Ovary (tissue), 9 donors: ENCODE data around the gene CCDC14. TPM values are rescaled to one million over a fixed set of nuclear protein-coding genes. Genes with fewer than 3 reads are reported as not detected.

Experiments used
- DNase-seq, 5 donors: peaks; one replicate each; pipeline ENCODE4 v3.0.0-alpha.2; 2019 to 2020
- H3K27ac ChIP-seq, 2 donors: fragments of 200-600 bp; one replicate each; pipeline versions ENCODE4 v1.5.1 to v1.8.0; 2019 to 2022
- H3K27me3 ChIP-seq: fragments of 200-600 bp; one replicate; pipeline ENCODE4 v1.8.0; 2022
- H3K36me3 ChIP-seq: fragments of 200-600 bp; sonication (generic); one replicate; pipeline ENCODE4 v1.5.1; 2019
- H3K4me1 ChIP-seq: one replicate; pipeline ENCODE4 v1.8.1; 2013; ENCODE audit warnings: mild to moderate bottlenecking, moderate library complexity; ENCODE audit not compliant: insufficient read depth
- H3K4me3 ChIP-seq: fragments of 200-600 bp; sonication (generic); one replicate; pipeline ENCODE4 v1.5.1; 2017
- H3K9me3 ChIP-seq, 2 donors: fragments of 200-600 bp in 1 of 2; sonication (generic) in 1 of 2; one replicate each; pipeline versions ENCODE4 v1.5.1 to v1.8.1; 2013 to 2019; ENCODE audit warnings: mild to moderate bottlenecking in 1 of 2, moderate library complexity in 1 of 2
- EP300 ChIP-seq: sonication (generic); formaldehyde crosslinking; IDR thresholded peaks from one replicate; pipeline ENCODE4 v1.6.1; 2017; ENCODE audit warnings: antibody characterized with exemption
- POLR2A ChIP-seq: fragments of 450-650 bp; IDR thresholded peaks from one replicate; pipeline ENCODE4 v1.6.1; 2017; ENCODE audit warnings: antibody characterized with exemption, mild to moderate bottlenecking, moderate library complexity
- WGBS, 3 donors: extraction: QIAGEN DNeasy Blood & Tissue Kit in 1 of 3; methylation state at CpG; one replicate each; pipeline versions ENCODE4 v1.1.5 to v1.1.7; 2013 to 2017; 5-methylcytosine and 5-hydroxymethylcytosine counted together
- intact Hi-C, 4 donors: fragments of 100-400 bp; cut with DNase I; formaldehyde crosslinking; loops; one replicate each; pipeline versions ENCODE4 v1.11.0 to v1.15.1; 2022 to 2023
- polyA plus RNA-seq, 2 donors: library from polyadenylated mRNA; stranded (reverse); fragments of 200-250 nt in 1 of 2; fragments of 350-450 nt in 1 of 2; fragmentation: Illumina TruSeq in 1 of 2; extraction: RNeasy Lipid Tissue Mini Kit (QIAGEN cat#74804) in 1 of 2; gene quantifications; one replicate each; pipeline ENCODE4 v1.2.3, GENCODE V29; 2013 to 2014
- total RNA-seq, 7 donors: library from RNA; depleted of rRNA in 2 of 7; stranded (reverse); fragments of >200 nt in 2 of 7; fragmentation: NEBNext Ultra II Directional in 3 of 7; extraction: Animal tissue kit (Norgen Biotek cat#: 25700) in 3 of 7; gene quantifications; one replicate each; pipeline versions ENCODE4 v1.1.0 to v1.2.4, GENCODE V29; 2016 to 2023
- TF ChIP-seq, protein P1 (sequence below), 3 donors: fragments of 450-650 bp in 2 of 3; fragments of 200-600 bp in 1 of 3; IDR thresholded peaks; one replicate each; pipeline versions ENCODE4 v1.5.1 to v1.8.0; 2016 to 2022; ENCODE audit warnings: antibody characterized with exemption in 3 of 3, mild to moderate bottlenecking in 1 of 3
- donor health status: DM: no; HTN: no; CAD: no; lungs with moderate emphysema.
- donor health status: DM: no; HTN: no; CAD: no.
- donor health status: Bipolar disorder and iron deficiency.
- donor health status: DM: yes; HTN: yes; CAD: no.
- donor health status: DM: no; HTN: no; CAD: no.
- donor health status: DM: yes; HTN: yes; CAD: no.

Gene CCDC14
- total and polyA plus RNA-seq, 9 donors, result 19.9 to 32.1 (median 27.0) TPM

GRCh38 chr3:123878807-123879206 lies 82.2 kb downstream of the CCDC14 start:
- no peaks in the 10 kb centered on the region for H3K9me3 ChIP-seq
- no peak for DNase-seq
- H3K27ac ChIP-seq, result no peak overlapping the region
- H3K4me3 ChIP-seq, result no peak overlapping the region
- 90 to 94% (median 91%) methylated on average over 7 of the region's 7 CpGs for WGBS, 3 donors
- H3K36me3 ChIP-seq, result no peaks in the 10 kb centered on the region
- H3K27me3 ChIP-seq, result no peaks in the 10 kb centered on the region
- H3K4me1 ChIP-seq, result peaks cover 3% of the 10 kb centered on the region
- TF ChIP-seq, protein P1, sequence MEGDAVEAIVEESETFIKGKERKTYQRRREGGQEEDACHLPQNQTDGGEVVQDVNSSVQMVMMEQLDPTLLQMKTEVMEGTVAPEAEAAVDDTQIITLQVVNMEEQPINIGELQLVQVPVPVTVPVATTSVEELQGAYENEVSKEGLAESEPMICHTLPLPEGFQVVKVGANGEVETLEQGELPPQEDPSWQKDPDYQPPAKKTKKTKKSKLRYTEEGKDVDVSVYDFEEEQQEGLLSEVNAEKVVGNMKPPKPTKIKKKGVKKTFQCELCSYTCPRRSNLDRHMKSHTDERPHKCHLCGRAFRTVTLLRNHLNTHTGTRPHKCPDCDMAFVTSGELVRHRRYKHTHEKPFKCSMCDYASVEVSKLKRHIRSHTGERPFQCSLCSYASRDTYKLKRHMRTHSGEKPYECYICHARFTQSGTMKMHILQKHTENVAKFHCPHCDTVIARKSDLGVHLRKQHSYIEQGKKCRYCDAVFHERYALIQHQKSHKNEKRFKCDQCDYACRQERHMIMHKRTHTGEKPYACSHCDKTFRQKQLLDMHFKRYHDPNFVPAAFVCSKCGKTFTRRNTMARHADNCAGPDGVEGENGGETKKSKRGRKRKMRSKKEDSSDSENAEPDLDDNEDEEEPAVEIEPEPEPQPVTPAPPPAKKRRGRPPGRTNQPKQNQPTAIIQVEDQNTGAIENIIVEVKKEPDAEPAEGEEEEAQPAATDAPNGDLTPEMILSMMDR (IDR thresholded peaks at IDR 0.05), result no peak
- no peak for TF ChIP-seq POLR2A
- TF ChIP-seq EP300, result no peak
- intact Hi-C loops, result no loop called here

GRCh38 chr3:123877965-123878364 lies 83.1 kb downstream of the CCDC14 start:
- H3K9me3 ChIP-seq, result no peaks in the 10 kb centered on the region
- no peak for DNase-seq
- no peak for TF ChIP-seq EP300
- TF ChIP-seq, protein P1 (IDR thresholded peaks at IDR 0.05), result no peak
- no peak for TF ChIP-seq POLR2A
- no peak overlapping the region for H3K27ac ChIP-seq
- H3K27me3 ChIP-seq, result no peaks in the 10 kb centered on the region
- WGBS, 3 donors, result 82 to 94% (median 85%) methylated on average over 4 of the region's 4 CpGs
- intact Hi-C loops, result no loop called here
- no peaks in the 10 kb centered on the region for H3K4me1 ChIP-seq
- H3K4me3 ChIP-seq, result no peak overlapping the region
- no peaks in the 10 kb centered on the region for H3K36me3 ChIP-seq

DNA sequence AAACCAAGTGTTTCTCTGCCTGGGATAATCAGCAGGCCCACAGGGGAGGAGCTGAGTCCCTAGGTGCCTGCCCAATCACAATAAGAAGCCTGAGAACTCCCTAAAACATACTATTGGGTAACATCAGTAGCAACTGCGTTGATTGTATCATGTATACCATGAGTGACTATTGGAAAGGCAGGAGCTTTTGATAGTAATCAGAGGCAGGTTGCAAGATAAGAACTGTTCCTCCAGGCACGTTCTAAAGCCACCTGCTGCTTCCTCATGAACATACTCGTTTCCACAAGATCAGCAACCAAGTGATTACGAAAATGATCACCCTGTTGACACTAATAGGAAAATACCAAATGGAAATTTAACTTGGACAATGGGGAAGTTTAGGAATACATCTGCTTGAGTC lies 83.6 kb downstream of the CCDC14 start:
- Histone ChIP-seq H3K36me3 (no peaks in the 10 kb centered on the region), H3K27me3 (no peaks in the 10 kb centered on the region), H3K4me1 (no peaks in the 10 kb centered on the region), H3K9me3 (no peaks in the 10 kb centered on the region), H3K4me3 (no peak overlapping the region), H3K27ac (no peak overlapping the region)
- WGBS, 3 donors, result 83 to 90% (median 87%) methylated on average over 4 of the region's 4 CpGs
- intact Hi-C loops, result no loop called here
- TF ChIP-seq, protein P1 (IDR thresholded peaks at IDR 0.05), result no peak
- no peak for TF ChIP-seq POLR2A
- TF ChIP-seq EP300, result no peak
- no peak for DNase-seq

DNA sequence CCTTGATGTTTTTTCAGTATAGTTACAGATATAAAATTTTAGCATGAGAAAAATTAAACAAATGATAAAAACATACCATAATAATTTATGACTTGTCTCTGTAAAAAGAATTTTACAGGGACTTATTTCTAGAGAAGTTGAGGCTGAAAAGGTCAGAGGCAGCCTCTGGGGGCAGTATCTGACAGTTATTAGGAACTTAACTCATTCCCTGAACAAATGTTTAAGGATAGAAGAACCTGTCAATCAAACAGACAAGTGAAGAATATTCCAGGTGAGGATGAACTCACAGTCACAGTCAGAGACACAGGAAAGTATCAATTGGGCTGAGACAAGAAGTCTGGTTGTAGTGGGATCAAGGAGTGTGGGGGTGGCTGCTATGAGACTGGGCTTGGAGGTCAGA lies 84.2 kb downstream of the CCDC14 start:
- DNase-seq, result no peak
- H3K36me3 ChIP-seq, result no peaks in the 10 kb centered on the region
- intact Hi-C loops, result no loop called here
- H3K27me3 ChIP-seq, result no peaks in the 10 kb centered on the region
- TF ChIP-seq, protein P1 (IDR thresholded peaks at IDR 0.05), result no peak
- TF ChIP-seq EP300, result no peak
- no peak for TF ChIP-seq POLR2A
- no peaks in the 10 kb centered on the region for H3K9me3 ChIP-seq
- H3K4me1 ChIP-seq, result no peaks in the 10 kb centered on the region
- no peak overlapping the region for H3K27ac ChIP-seq
- no peak overlapping the region for H3K4me3 ChIP-seq

DNA sequence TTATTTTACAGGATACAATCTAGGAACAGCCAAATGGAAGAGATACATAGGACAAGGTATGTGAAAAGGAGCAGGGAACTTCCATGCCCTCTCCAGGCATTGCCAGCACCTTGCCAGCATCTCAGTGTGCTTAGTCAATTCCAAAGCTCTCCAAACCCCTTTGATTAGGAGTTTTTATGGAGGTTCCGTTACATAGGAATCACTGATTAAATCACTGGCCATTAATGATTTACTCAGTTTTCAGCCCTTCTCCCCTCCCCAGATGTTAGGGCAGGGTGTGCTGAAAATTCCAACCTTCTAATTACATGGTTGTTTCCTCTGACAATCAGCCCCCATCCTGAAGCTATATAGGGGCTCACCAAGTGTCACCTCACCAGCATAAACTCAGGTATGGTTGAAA lies 88.4 kb downstream of the CCDC14 start:
- 92 to 96% (median 96%) methylated on average over 1 of the region's 1 CpG for WGBS, 3 donors
- H3K27ac ChIP-seq, result no peak overlapping the region
- TF ChIP-seq EP300 (no peak), POLR2A (no peak)
- TF ChIP-seq, protein P1 (IDR thresholded peaks at IDR 0.05), result no peak

More for the DNA sequence above, 88.4 kb downstream of the CCDC14 start:
- H3K36me3 ChIP-seq, result no peaks in the 10 kb centered on the region
- H3K9me3 ChIP-seq, result no peaks in the 10 kb centered on the region
- no peaks in the 10 kb centered on the region for H3K4me1 ChIP-seq
- DNase-seq, result no peak
- no peaks in the 10 kb centered on the region for H3K27me3 ChIP-seq
- intact Hi-C loops, result no loop called here
- no peak overlapping the region for H3K4me3 ChIP-seq
